ENCODE measurements around the gene POLK.

Gene POLK

DNA sequence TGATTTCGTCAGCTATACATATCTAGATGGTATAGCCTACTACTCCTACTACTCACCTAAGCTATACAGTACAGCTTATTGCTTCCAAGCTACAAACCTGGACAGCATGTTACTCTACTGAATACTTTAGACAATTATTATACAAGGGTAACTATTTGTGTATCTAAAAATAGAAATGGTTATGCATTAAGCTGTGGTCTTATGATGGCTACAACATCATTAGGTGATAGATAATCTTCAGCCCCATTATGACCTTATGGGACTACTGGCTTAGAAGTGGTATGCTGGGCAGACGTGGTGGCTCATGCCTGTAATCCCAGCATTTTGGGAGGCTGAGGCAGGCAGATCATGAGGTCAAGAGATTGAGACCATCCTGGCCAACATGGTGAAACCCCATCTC is 40.5 kb upstream of the POLK start:
- WGBS (ENCODE audit: insufficient coverage): 100% methylated on average over 1 of the region's 2 CpGs
- CTCF ChIA-PET: interaction anchor here (1.0 to 2.0 kb wide), 2 partner anchors 8 to 22 kb away, joined by 3 to 6 read pairs; no protein-coding TSS in a partner anchor
- no peak overlapping the region for H3K27ac ChIP-seq (ENCODE audit: insufficient read depth in 1 of 2, low read depth in 1 of 2, low read length in 2 of 2, poor library complexity in 1 of 2, severe bottlenecking in 2 of 2)
- H3K9me3 ChIP-seq (ENCODE audit: control extremely low read depth in 1 of 5, control insufficient read depth in 4 of 5, insufficient read depth in 2 of 5, low read depth in 1 of 5, low read length in 4 of 5): peaks cover 6 to 33% (median 10%) of the 10 kb centered on the region in 5 experiments
- peaks cover 0 to 8% (median 2%) of the 10 kb centered on the region in 4 experiments for H3K36me3 ChIP-seq (ENCODE audit: control insufficient read depth in 4 of 4, insufficient read depth in 4 of 4, low read length in 3 of 4)
- peaks cover 0 to 4% (median under 1%) of the 10 kb centered on the region in 4 experiments for H3K4me1 ChIP-seq (ENCODE audit: control extremely low read depth in 1 of 4, control insufficient read depth in 4 of 4, insufficient read depth in 4 of 4, low read length in 3 of 4)
- DNase-seq: no peak
- H3K27me3 ChIP-seq (replicated peaks in 2 of 5; ENCODE audit: control insufficient read depth in 4 of 5, insufficient read depth in 5 of 5, low read length in 4 of 5): no peaks in the 10 kb centered on the region
- POLR2A ChIA-PET: no interaction called here
- no peak overlapping the region for H3K4me3 ChIP-seq (ENCODE audit: control insufficient read depth in 1 of 7, extremely low read depth in 1 of 7, insufficient read depth in 4 of 7, low read depth in 2 of 7, low read length in 6 of 7)

DNA sequence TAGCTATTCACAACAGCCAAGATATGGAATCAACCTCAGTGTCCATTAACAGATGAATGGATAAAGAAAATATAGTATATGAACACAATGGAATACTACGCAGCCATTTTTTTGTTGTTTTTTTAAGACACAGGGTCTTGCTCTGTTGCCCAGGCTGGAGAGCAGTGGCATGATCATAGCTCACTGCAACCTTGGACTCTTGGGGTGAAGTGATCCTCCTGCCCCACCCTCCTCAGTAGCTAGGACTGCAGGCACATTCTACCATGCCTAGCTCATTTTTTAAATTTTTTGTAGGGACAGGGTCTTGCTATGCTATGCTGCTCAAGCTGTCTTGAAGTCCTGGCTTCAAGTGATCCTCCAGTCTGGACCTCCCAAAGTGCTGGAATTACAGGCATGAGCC is 38.7 kb upstream of the POLK start:
- Histone ChIP-seq H3K36me3 (ENCODE audit: control insufficient read depth in 4 of 4, insufficient read depth in 4 of 4, low read length in 3 of 4) (peaks cover 0 to 7% (median 2%) of the 10 kb centered on the region in 4 experiments), H3K9me3 (ENCODE audit: control extremely low read depth in 1 of 5, control insufficient read depth in 4 of 5, insufficient read depth in 2 of 5, low read depth in 1 of 5, low read length in 4 of 5) (peaks cover 6 to 33% (median 12%) of the 10 kb centered on the region in 5 experiments), H3K27ac (ENCODE audit: insufficient read depth in 1 of 2, low read depth in 1 of 2, low read length in 2 of 2, poor library complexity in 1 of 2, severe bottlenecking in 2 of 2) (no peak overlapping the region), H3K27me3 (replicated peaks in 2 of 5; ENCODE audit: control insufficient read depth in 4 of 5, insufficient read depth in 5 of 5, low read length in 4 of 5) (no peaks in the 10 kb centered on the region), H3K4me3 (ENCODE audit: control insufficient read depth in 1 of 7, extremely low read depth in 1 of 7, insufficient read depth in 4 of 7, low read depth in 2 of 7, low read length in 6 of 7) (no peak overlapping the region), H3K4me1 (ENCODE audit: control extremely low read depth in 1 of 4, control insufficient read depth in 4 of 4, insufficient read depth in 4 of 4, low read length in 3 of 4) (peaks cover 0 to 2% (median 0%) of the 10 kb centered on the region in 4 experiments)
- ChIA-PET CTCF (no interaction called here), POLR2A (no interaction called here)
- WGBS (ENCODE audit: insufficient coverage): 100% methylated on average over 1 of the region's 1 CpG
- no peak for DNase-seq

GRCh38 chr5:75473463-75473862 is 38.2 kb upstream of the POLK start:
- no peaks in the 10 kb centered on the region for H3K27me3 ChIP-seq (replicated peaks in 2 of 5; ENCODE audit: control insufficient read depth in 4 of 5, insufficient read depth in 5 of 5, low read length in 4 of 5)
- no peak overlapping the region for H3K27ac ChIP-seq (ENCODE audit: insufficient read depth in 1 of 2, low read depth in 1 of 2, low read length in 2 of 2, poor library complexity in 1 of 2, severe bottlenecking in 2 of 2)
- POLR2A ChIA-PET: no interaction called here
- no CpG with 5 or more reads among the region's 2 CpGs for WGBS (ENCODE audit: insufficient coverage)
- no peak overlapping the region for H3K4me3 ChIP-seq (ENCODE audit: control insufficient read depth in 1 of 7, extremely low read depth in 1 of 7, insufficient read depth in 4 of 7, low read depth in 2 of 7, low read length in 6 of 7)
- H3K36me3 ChIP-seq (ENCODE audit: control insufficient read depth in 4 of 4, insufficient read depth in 4 of 4, low read length in 3 of 4): peaks cover 0 to 5% (median under 1%) of the 10 kb centered on the region in 4 experiments
- H3K9me3 ChIP-seq (ENCODE audit: control extremely low read depth in 1 of 5, control insufficient read depth in 4 of 5, insufficient read depth in 2 of 5, low read depth in 1 of 5, low read length in 4 of 5): peaks cover 2 to 28% (median 9%) of the 10 kb centered on the region in 5 experiments
- CTCF ChIA-PET: no interaction called here
- DNase-seq: no peak
- H3K4me1 ChIP-seq (ENCODE audit: control extremely low read depth in 1 of 4, control insufficient read depth in 4 of 4, insufficient read depth in 4 of 4, low read length in 3 of 4): peaks cover 0 to 2% (median 0%) of the 10 kb centered on the region in 4 experiments

DNA sequence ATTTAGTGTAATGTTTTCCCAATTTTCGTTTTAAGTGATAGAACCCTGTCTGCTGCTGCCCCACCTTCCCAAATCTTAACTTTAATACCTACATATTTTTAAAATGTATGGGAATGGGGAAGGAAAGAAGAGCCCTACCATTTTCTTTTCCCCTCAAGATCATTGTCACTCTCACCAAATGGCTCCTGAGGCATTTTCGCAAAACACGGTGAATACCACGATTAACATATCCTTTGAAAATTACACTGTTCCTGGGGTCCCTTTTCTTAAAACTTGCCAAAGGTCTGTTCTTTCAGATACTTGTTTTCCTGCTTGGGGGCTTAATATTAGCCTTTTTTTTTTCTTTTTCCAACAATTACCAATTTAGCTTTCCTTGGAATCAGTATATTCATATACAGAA is 36.3 kb upstream of the POLK start:
- WGBS (ENCODE audit: insufficient coverage): 93% methylated on average over 3 of the region's 4 CpGs
- ChIA-PET CTCF (no interaction called here), POLR2A (no interaction called here)

GRCh38 chr5:75481024-75481423 is 30.7 kb upstream of the POLK start:
- 98% methylated on average over 3 of the region's 4 CpGs for WGBS (ENCODE audit: insufficient coverage)
- Histone ChIP-seq H3K27me3 (replicated peaks in 2 of 5; ENCODE audit: control insufficient read depth in 4 of 5, insufficient read depth in 5 of 5, low read length in 4 of 5) (no peaks in the 10 kb centered on the region), H3K9me3 (ENCODE audit: control extremely low read depth in 1 of 5, control insufficient read depth in 4 of 5, insufficient read depth in 2 of 5, low read depth in 1 of 5, low read length in 4 of 5) (peaks cover 0 to 39% (median 5%) of the 10 kb centered on the region in 5 experiments), H3K27ac (ENCODE audit: insufficient read depth in 1 of 2, low read depth in 1 of 2, low read length in 2 of 2, poor library complexity in 1 of 2, severe bottlenecking in 2 of 2) (no peak overlapping the region), H3K36me3 (ENCODE audit: control insufficient read depth in 4 of 4, insufficient read depth in 4 of 4, low read length in 3 of 4) (peaks cover 0 to 6% (median 3%) of the 10 kb centered on the region in 4 experiments), H3K4me3 (ENCODE audit: control insufficient read depth in 1 of 7, extremely low read depth in 1 of 7, insufficient read depth in 4 of 7, low read depth in 2 of 7, low read length in 6 of 7) (no peak overlapping the region), H3K4me1 (ENCODE audit: control extremely low read depth in 1 of 4, control insufficient read depth in 4 of 4, insufficient read depth in 4 of 4, low read length in 3 of 4) (no peaks in the 10 kb centered on the region)
- ChIA-PET CTCF (no interaction called here), POLR2A (no interaction called here)
- DNase-seq: no peak

More for the DNA sequence above, 36.3 kb upstream of the POLK start:
- DNase-seq: no peak
- Histone ChIP-seq H3K36me3 (ENCODE audit: control insufficient read depth in 4 of 4, insufficient read depth in 4 of 4, low read length in 3 of 4) (peaks cover 0 to 5% (median 2%) of the 10 kb centered on the region in 4 experiments), H3K9me3 (ENCODE audit: control extremely low read depth in 1 of 5, control insufficient read depth in 4 of 5, insufficient read depth in 2 of 5, low read depth in 1 of 5, low read length in 4 of 5) (peaks cover 0 to 15% (median 5%) of the 10 kb centered on the region in 5 experiments), H3K27ac (ENCODE audit: insufficient read depth in 1 of 2, low read depth in 1 of 2, low read length in 2 of 2, poor library complexity in 1 of 2, severe bottlenecking in 2 of 2) (no peak overlapping the region), H3K27me3 (replicated peaks in 2 of 5; ENCODE audit: control insufficient read depth in 4 of 5, insufficient read depth in 5 of 5, low read length in 4 of 5) (no peaks in the 10 kb centered on the region), H3K4me3 (ENCODE audit: control insufficient read depth in 1 of 7, extremely low read depth in 1 of 7, insufficient read depth in 4 of 7, low read depth in 2 of 7, low read length in 6 of 7) (no peak overlapping the region), H3K4me1 (ENCODE audit: control extremely low read depth in 1 of 4, control insufficient read depth in 4 of 4, insufficient read depth in 4 of 4, low read length in 3 of 4) (peaks cover 0 to 2% (median 0%) of the 10 kb centered on the region in 4 experiments)

DNA sequence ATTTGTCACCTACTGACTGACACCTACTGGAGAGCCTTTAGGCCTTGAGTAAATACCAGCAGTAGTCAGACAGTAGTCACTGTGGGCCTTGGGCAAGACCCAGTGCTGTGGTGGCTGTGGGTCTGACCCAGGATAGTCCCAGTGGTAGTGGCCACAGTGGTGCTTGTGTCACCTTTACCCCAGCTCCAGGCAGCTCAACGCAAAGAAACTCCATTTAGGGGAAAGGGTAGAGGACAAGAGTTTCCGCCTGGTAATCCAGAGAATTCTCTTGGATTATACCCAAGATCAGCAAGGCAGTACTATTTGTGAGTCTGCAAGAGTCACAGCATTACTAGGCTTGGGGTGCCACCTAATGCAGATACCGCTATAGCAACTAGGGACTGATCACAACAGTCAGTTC is 29.2 kb upstream of the POLK start:
- peaks cover 0 to 52% (median 3%) of the 10 kb centered on the region in 5 experiments for H3K9me3 ChIP-seq (ENCODE audit: control extremely low read depth in 1 of 5, control insufficient read depth in 4 of 5, insufficient read depth in 2 of 5, low read depth in 1 of 5, low read length in 4 of 5)
- CTCF ChIA-PET: interaction anchor here (1.0 to 1.5 kb wide), 2 partner anchors 38 to 45 kb away, joined by 3 read pairs; no protein-coding TSS in a partner anchor
- POLR2A ChIA-PET: no interaction called here
- no peaks in the 10 kb centered on the region for H3K4me1 ChIP-seq (ENCODE audit: control extremely low read depth in 1 of 4, control insufficient read depth in 4 of 4, insufficient read depth in 4 of 4, low read length in 3 of 4)
- H3K27me3 ChIP-seq (replicated peaks in 2 of 5; ENCODE audit: control insufficient read depth in 4 of 5, insufficient read depth in 5 of 5, low read length in 4 of 5): no peaks in the 10 kb centered on the region
- peaks cover 0 to 8% (median 3%) of the 10 kb centered on the region in 4 experiments for H3K36me3 ChIP-seq (ENCODE audit: control insufficient read depth in 4 of 4, insufficient read depth in 4 of 4, low read length in 3 of 4)
- H3K27ac ChIP-seq (ENCODE audit: insufficient read depth in 1 of 2, low read depth in 1 of 2, low read length in 2 of 2, poor library complexity in 1 of 2, severe bottlenecking in 2 of 2): no peak overlapping the region
- 100% methylated on average over 2 of the region's 3 CpGs for WGBS (ENCODE audit: insufficient coverage)
- no peak for DNase-seq
- no peak overlapping the region for H3K4me3 ChIP-seq (ENCODE audit: control insufficient read depth in 1 of 7, extremely low read depth in 1 of 7, insufficient read depth in 4 of 7, low read depth in 2 of 7, low read length in 6 of 7)

DNA sequence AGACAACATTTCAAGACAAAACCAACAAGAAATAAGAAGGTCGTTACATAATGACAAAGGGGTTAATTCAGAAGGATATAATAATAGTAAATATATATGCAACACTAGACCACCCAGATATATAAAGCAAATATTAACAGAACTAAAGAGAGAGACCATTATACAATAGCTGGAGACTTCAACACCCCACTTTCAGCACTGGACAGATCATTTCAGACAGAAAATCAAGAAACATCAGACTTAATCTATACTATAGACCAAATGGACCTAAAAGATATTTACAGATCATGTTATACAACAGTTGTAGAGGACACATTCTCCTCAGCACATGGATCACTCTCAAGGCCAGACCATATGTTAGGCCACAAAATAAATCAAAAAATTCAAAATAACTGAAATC is 27.1 kb upstream of the POLK start:
- POLR2A ChIA-PET: no interaction called here
- DNase-seq: no peak
- H3K4me1 ChIP-seq (ENCODE audit: control extremely low read depth in 1 of 4, control insufficient read depth in 4 of 4, insufficient read depth in 4 of 4, low read length in 3 of 4): no peaks in the 10 kb centered on the region
- no peaks in the 10 kb centered on the region for H3K27me3 ChIP-seq (replicated peaks in 2 of 5; ENCODE audit: control insufficient read depth in 4 of 5, insufficient read depth in 5 of 5, low read length in 4 of 5)
- no peak overlapping the region for H3K4me3 ChIP-seq (ENCODE audit: control insufficient read depth in 1 of 7, extremely low read depth in 1 of 7, insufficient read depth in 4 of 7, low read depth in 2 of 7, low read length in 6 of 7)
- peaks cover 0 to 9% (median 4%) of the 10 kb centered on the region in 4 experiments for H3K36me3 ChIP-seq (ENCODE audit: control insufficient read depth in 4 of 4, insufficient read depth in 4 of 4, low read length in 3 of 4)
- CTCF ChIA-PET: no interaction called here
- H3K27ac ChIP-seq (ENCODE audit: insufficient read depth in 1 of 2, low read depth in 1 of 2, low read length in 2 of 2, poor library complexity in 1 of 2, severe bottlenecking in 2 of 2): no peak overlapping the region
- WGBS (ENCODE audit: insufficient coverage): no CpG with 5 or more reads among the region's 1 CpG
- H3K9me3 ChIP-seq (ENCODE audit: control extremely low read depth in 1 of 5, control insufficient read depth in 4 of 5, insufficient read depth in 2 of 5, low read depth in 1 of 5, low read length in 4 of 5): peaks cover 0 to 55% (median 3%) of the 10 kb centered on the region in 5 experiments

Data from common myeloid progenitor, CD34-positive (primary cell).